SKM-1 (cell line): ENCODE results near the gene TRPM3.

Experiments used
- DNase-seq: peaks from one replicate; lab custom pipeline; 2025; ENCODE audit not compliant: unreplicated experiment; lab: John Stamatoyannopoulos, UW

Gene TRPM3

GRCh38 chr9:70832492-70832891 lies 288.9 kb downstream of the TRPM3 start:
- DNase-seq, result no peak

GRCh38 chr9:70830618-70831017 lies 290.8 kb downstream of the TRPM3 start:
- DNase-seq, result no peak

- DNase-seq, result no peak
Measured at GRCh38 chr9:70829591-70830265, 291.7 kb downstream of the TRPM3 start.

GRCh38 chr9:70826562-70826961 lies 294.9 kb downstream of the TRPM3 start:
- no peak for DNase-seq

GRCh38 chr9:70823284-70823683 lies 298.1 kb downstream of the TRPM3 start:
- DNase-seq, result no peak

GRCh38 chr9:70817311-70817710 lies 304.1 kb downstream of the TRPM3 start:
- no peak for DNase-seq

- no peak for DNase-seq
Measured at GRCh38 chr9:70816891-70817290, 304.5 kb downstream of the TRPM3 start.

GRCh38 chr9:70816316-70816715 lies 305.1 kb downstream of the TRPM3 start:
- no peak for DNase-seq

- no peak for DNase-seq
Measured at GRCh38 chr9:70814597-70814996, 306.8 kb downstream of the TRPM3 start.

GRCh38 chr9:70813141-70813540 lies 308.3 kb downstream of the TRPM3 start:
- no peak for DNase-seq

GRCh38 chr9:70811638-70812037 lies 309.8 kb downstream of the TRPM3 start:
- DNase-seq, result no peak

- DNase-seq, result no peak
Measured at GRCh38 chr9:70806875-70807274, 314.5 kb downstream of the TRPM3 start.

- no peak for DNase-seq
Measured at GRCh38 chr9:70805949-70806348, 315.5 kb downstream of the TRPM3 start.

GRCh38 chr9:70802758-70803436 lies 318.5 kb downstream of the TRPM3 start:
- no peak for DNase-seq

GRCh38 chr9:70802206-70802605 lies 319.2 kb downstream of the TRPM3 start:
- DNase-seq, result no peak

GRCh38 chr9:70801181-70801829 lies 320.1 kb downstream of the TRPM3 start:
- no peak for DNase-seq

GRCh38 chr9:70798018-70798417 lies 323.4 kb downstream of the TRPM3 start:
- DNase-seq, result no peak

GRCh38 chr9:70795841-70796240 lies 325.6 kb downstream of the TRPM3 start:
- no peak for DNase-seq

- no peak for DNase-seq
Measured at GRCh38 chr9:70792796-70793195, 328.6 kb downstream of the TRPM3 start.

GRCh38 chr9:70791936-70792335 lies 329.5 kb downstream of the TRPM3 start:
- no peak for DNase-seq

- no peak for DNase-seq
Measured at GRCh38 chr9:70789086-70789485, 332.3 kb downstream of the TRPM3 start.

- DNase-seq, result no peak
Measured at GRCh38 chr9:70784456-70784855, 337.0 kb downstream of the TRPM3 start.
